Colon (tissue), 2 donors: ENCODE results near the gene CAMKK2.
"Not testable (repeated sequence)": the region's sequence is repeated elsewhere in the genome, so short reads cannot be mapped to it uniquely, and the experiment has no call there.

Source experiments
- FAIRE-seq: peaks from 2 replicates; lab custom pipeline; 2012; peaks lifted over from hg19 to GRCh38; lab: Jason Lieb, UNC
- donor health status: control.
- donor health status: control.

Gene CAMKK2

GRCh38 chr12:121245951-121246350 is 50.6 kb downstream of the CAMKK2 start:
- FAIRE-seq, result no peak

DNA sequence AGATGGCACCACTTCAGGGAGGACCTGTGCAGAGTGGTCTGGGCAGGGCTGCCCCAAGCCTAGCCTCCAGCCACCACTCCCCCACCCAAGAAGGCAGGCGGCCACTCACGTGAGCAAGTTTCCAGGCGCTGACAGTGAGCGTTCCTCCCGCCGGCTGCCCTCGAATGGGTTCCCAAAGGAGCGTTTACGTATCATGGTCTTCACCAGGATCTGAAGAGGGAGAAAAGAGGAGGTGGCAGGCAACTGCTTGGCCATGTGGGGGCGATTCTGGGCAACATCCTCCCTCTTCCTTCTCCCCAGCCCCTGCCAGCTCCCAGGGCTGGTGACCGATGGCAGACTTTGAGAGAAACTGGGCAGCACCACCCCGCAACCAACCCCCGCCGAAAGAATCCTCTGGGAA is 51.5 kb downstream of the CAMKK2 start:
- no peak for FAIRE-seq

- FAIRE-seq, result no peak
Observed at GRCh38 chr12:121241156-121241970, 55.1 kb downstream of the CAMKK2 start.

- no peak for FAIRE-seq
Observed at GRCh38 chr12:121240484-121241101, 55.9 kb downstream of the CAMKK2 start.

DNA sequence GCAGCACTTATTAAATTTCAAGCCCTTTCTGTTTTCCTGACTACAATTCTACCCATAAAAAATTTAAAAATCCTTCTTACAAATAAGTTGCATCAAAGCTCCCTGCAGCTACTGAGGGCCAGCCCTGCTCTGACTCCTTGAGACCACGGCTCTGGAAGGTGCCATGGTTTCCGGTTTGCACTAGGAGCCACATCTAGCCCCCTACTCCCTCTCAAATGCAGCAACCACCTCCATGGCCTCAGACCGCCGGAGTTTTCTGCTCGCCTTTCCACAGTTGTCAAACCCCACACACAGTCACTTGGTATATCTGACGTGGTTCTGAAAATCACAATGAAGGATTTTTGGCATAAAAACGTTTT is 56.5 kb downstream of the CAMKK2 start:
- FAIRE-seq, result no peak

- FAIRE-seq, result no peak
Observed at GRCh38 chr12:121239351-121240061, 57.0 kb downstream of the CAMKK2 start.

- no peak for FAIRE-seq
Observed at GRCh38 chr12:121238604-121239350, 57.7 kb downstream of the CAMKK2 start.

DNA sequence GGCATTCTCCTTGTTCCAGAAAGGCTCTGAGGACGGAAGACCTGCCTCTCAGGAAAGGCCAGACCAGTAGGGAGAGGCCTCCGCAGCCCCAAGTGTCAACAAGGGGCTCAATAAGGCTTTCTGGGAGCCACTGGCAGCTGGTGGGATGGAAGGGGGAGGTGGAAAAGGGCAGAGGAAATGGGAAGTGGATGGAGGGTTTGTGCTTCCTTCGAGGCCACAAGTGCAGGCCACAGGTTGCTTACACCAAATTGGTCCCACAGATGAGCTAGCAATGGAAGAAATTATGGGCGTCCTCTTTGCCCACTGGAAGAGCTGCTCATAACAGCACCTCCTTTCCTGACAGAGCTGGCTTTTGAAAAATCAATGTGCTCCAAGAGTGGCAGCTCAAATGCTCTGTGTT is 58.4 kb downstream of the CAMKK2 start:
- FAIRE-seq, result no peak

- no peak for FAIRE-seq
Observed at GRCh38 chr12:121237415-121237814, 59.1 kb downstream of the CAMKK2 start.

GRCh38 chr12:121236776-121237175 is 59.7 kb downstream of the CAMKK2 start:
- no peak for FAIRE-seq

GRCh38 chr12:121233628-121234020 is 62.9 kb downstream of the CAMKK2 start:
- FAIRE-seq, result no peak

DNA sequence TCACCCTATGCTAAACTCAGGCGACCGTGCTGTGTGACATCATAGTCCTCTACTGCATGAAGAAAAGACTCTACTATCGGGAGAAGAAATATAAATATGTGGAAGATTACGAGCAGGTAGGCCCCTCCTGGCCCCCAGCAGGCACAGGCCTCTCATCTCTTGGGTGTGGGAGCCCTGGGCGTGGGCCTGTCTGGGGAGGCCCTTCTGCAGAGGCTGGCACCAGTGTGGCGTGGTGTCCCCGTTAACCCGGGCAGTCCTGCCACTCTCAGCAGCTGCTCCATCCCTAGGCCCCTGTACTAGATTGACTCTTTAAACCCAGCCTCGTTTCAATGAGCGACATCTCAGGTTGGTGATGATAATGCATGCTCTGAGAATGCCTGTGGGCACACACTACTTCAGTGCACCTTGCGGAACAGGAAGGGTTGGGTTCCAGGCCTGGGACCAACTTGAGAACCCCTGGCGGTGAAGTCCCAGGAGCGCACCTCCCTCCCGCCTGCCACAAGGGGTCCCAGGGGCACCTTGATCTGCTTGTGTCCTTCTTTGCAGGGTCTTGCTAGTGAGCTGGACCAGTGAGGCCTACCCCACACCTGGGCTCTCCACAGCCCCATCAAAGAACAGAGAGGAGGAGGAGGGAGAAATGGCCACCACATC is 63.4 kb downstream of the CAMKK2 start:
- no peak for FAIRE-seq

GRCh38 chr12:121232163-121232562 is 64.3 kb downstream of the CAMKK2 start:
- FAIRE-seq, result no peak

GRCh38 chr12:121230538-121230907 is 66.0 kb downstream of the CAMKK2 start:
- FAIRE-seq, result no peak

GRCh38 chr12:121229826-121230537 is 66.5 kb downstream of the CAMKK2 start:
- FAIRE-seq, result not testable (repeated sequence)

DNA sequence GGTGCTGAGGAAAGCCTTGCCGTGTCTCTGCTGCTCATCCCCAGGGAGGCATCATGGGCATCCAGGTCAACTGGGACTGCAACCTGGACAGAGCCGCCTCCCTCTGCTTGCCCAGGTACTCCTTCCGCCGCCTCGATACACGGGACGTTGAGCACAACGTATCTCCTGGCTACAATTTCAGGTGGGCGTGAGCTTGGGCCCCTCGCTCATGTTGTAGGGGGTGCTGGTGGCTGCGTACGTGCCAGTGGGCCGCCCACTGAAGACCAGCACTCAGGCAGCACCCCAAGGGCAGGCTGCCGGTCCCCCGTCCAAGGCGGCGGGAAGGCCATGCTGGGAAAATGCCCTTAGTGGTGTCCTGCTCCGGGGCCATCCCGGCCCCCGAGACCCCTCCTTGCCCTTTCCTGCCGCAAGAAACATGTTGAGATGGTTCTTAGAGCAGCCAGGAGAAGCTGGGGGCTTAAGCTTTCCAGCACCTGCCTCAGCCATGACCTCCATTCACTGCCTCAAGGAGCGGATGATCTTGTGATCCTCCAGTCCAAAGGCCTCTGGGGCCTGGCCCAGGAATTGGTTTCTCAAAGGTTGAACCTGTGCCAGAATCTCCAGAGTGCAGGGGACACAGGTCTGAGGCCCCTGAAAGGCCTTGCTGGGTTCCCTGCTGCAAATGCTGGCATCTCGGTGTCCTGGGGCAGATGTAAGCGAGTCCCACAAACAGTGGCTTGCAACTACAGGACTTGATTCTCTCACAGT is 67.4 kb downstream of the CAMKK2 start:
- FAIRE-seq, result no peak

- no peak for FAIRE-seq
Observed at GRCh38 chr12:121227294-121227693, 69.2 kb downstream of the CAMKK2 start.

DNA sequence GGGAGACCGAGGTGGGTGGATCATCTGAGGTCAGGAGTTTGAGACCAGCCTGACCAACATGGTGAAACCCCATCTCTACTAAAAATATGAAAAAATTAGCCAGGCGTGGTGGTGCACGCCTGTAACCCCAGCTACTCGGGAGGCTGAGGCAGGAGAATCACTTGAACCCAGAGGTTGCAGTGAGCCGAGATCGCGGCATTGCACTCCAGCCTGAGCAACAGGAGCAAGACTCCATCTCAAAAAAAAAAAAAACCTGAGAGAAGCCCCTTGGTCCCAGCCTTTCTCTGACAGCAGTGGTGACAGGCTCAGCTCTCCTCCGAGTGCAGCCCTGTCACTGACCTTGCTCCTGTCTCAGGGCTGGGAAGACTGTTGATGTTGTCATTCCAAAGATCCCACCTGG is 69.6 kb downstream of the CAMKK2 start:
- not testable (repeated sequence) for FAIRE-seq

DNA sequence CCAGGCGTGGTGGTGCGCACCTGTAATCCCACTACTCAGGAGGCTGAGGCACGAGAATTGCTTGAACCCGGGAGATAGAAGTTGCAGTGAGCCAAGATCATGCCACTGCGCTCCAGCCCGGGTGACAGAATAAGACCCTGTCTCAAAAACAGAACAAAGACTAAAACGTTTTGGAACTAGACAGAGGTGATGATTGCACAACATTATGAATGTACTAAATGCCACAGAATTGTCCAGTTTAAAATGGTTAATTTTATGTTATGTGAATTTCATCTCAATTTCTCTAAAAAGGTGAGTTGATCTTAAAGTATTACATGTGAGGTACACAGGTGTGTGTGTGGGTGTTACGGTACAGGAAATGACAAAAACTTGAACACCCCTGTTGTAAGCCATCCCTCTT is 70.1 kb downstream of the CAMKK2 start:
- no peak for FAIRE-seq

GRCh38 chr12:121224591-121224990 is 71.9 kb downstream of the CAMKK2 start:
- no peak for FAIRE-seq
